Activated CD4-positive, alpha-beta T cell treated with anti-CD3 and anti-CD28 coated beads for 36 hours (primary cell): ENCODE results near the gene TMEM175. TPM values are rescaled to one million over a fixed set of nuclear protein-coding genes. Genes with fewer than 3 reads are reported as not detected.

Source experiments
- ATAC-seq: fragments of 200-7000 bp; cut with Tn5 transposase; one replicate; pipeline ENCODE4 v1.10.0; 2021; ENCODE audit warnings: mild to moderate bottlenecking, moderate library complexity
- CTCF ChIA-PET: fragments of 350-600 bp; sonication (Branson Sonifier 250); formaldehyde crosslinking; loops from one replicate; lab custom pipeline; 2021; ENCODE audit warnings: antibody characterized with exemption; lab: Charles Lee
- POLR2A ChIA-PET: fragments of 350-600 bp; sonication (Branson Sonifier 250); formaldehyde crosslinking; loops from one replicate; lab custom pipeline; 2021; ENCODE audit warnings: antibody characterized with exemption, inconsistent platforms; lab: Charles Lee
- DNase-seq: peaks from one replicate; pipeline ENCODE4 v3.0.0-alpha.2; 2020
- H3K27ac Mint-ChIP-seq: one replicate; pipeline ENCODE4 v1.8.0; 2021; ENCODE audit warnings: mixed read lengths
- H3K27me3 Mint-ChIP-seq: one replicate; pipeline ENCODE4 v1.8.0; 2021; ENCODE audit warnings: mixed read lengths
- H3K36me3 Mint-ChIP-seq: one replicate; pipeline ENCODE4 v1.8.0; 2021; ENCODE audit warnings: low read depth, mixed read lengths
- H3K4me1 Mint-ChIP-seq: one replicate; pipeline ENCODE4 v1.8.0; 2021; ENCODE audit warnings: mixed read lengths
- H3K4me3 Mint-ChIP-seq: one replicate; pipeline ENCODE4 v1.8.0; 2021; ENCODE audit warnings: mild to moderate bottlenecking, moderate library complexity, mixed read lengths
- H3K9me3 Mint-ChIP-seq: one replicate; pipeline ENCODE4 v1.8.0; 2021; ENCODE audit warnings: low read depth, mixed read lengths
- intact Hi-C, 2 experiments: fragments of 100-400 bp; cut with DNase I in 1 of 2; cut with micrococcal nuclease in 1 of 2; formaldehyde crosslinking; loops; one replicate each; pipeline versions ENCODE4 v1.14.2 to v1.15.1; 2022 to 2024; cut with DNase I, micrococcal nuclease
- total RNA-seq, 2 experiments: library from RNA; stranded (reverse); gene quantifications; one replicate each; pipeline ENCODE4 v1.2.3, GENCODE V29; 2021

TMEM175 gene
- total RNA-seq, 2 experiments from 2014 or later = 15.2 to 17.3 TPM

GRCh38 chr4:950136-951020 is 18.1 kb downstream of the TMEM175 start:
- Mint-ChIP-seq H3K9me3 (no peaks in the 10 kb centered on the region), H3K36me3 (peaks cover 11% of the 10 kb centered on the region), H3K27ac (no peak overlapping the region), H3K4me1 (no peaks in the 10 kb centered on the region), H3K4me3 (no peak overlapping the region), H3K27me3 (no peaks in the 10 kb centered on the region)
- POLR2A ChIA-PET = no interaction called here
- CTCF ChIA-PET = no interaction called here
- intact Hi-C loops = no loop called here
- DNase-seq (no peak), ATAC-seq (no peak)

DNA sequence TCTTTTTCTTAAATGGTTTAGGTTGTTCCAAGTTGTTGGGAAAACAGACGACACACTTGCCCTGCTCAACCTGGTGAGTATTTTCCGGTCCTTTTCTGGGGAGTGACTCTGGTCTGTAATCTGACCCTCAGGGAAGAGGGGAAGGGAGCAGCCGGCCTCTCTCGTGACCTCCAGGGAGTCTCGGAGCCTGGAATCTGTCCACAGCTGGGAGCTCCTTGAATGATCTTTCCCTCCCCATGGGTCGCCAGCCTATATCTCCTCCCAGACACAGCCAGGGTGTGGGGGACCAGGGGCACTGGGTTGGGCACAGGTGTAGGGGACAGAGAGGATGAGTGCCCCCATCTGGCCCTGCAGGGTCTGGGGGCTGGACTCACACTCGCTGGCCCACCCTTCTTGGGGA is 18.9 kb downstream of the TMEM175 start:
- H3K27ac Mint-ChIP-seq = no peak overlapping the region
- intact Hi-C loops = no loop called here
- no peak for ATAC-seq
- no peaks in the 10 kb centered on the region for H3K27me3 Mint-ChIP-seq
- no peaks in the 10 kb centered on the region for H3K4me1 Mint-ChIP-seq
- no peaks in the 10 kb centered on the region for H3K9me3 Mint-ChIP-seq
- H3K4me3 Mint-ChIP-seq = no peak overlapping the region
- ChIA-PET CTCF (no interaction called here), POLR2A (no interaction called here)
- H3K36me3 Mint-ChIP-seq = peaks cover 11% of the 10 kb centered on the region
- no peak for DNase-seq

- CTCF ChIA-PET = no interaction called here
- Mint-ChIP-seq H3K27ac (no peak overlapping the region), H3K9me3 (no peaks in the 10 kb centered on the region), H3K27me3 (no peaks in the 10 kb centered on the region), H3K4me3 (no peak overlapping the region), H3K4me1 (no peaks in the 10 kb centered on the region), H3K36me3 (peaks cover 11% of the 10 kb centered on the region)
- POLR2A ChIA-PET = no interaction called here
- DNase-seq (no peak), ATAC-seq (no peak)
- intact Hi-C loops = no loop called here
Measured at GRCh38 chr4:951594-952468, 19.6 kb downstream of the TMEM175 start.

- intact Hi-C loops = no loop called here
Measured at GRCh38 chr4:952881-953573, 20.8 kb downstream of the TMEM175 start.

DNA sequence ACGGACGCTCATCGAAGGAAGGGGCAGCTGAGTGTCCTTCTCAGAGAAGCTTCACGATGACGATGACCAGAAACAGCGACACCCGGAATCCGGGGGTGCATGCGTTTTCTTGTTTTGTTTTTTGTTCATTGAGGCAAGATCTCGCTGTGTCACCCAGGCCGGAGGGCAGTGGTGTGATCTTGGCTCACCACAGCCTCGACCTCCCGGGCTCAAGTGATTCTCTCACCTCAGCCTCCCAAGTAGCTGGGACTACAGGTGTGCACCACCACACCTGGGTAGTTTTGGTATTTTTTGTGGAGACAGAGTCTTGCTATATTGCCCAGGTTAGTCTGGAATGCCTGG is 21.3 kb downstream of the TMEM175 start:
- POLR2A ChIA-PET = interaction anchor here (0.6 kb wide), 1 partner anchor 310 kb away, joined by 5 read pairs; no protein-coding TSS in a partner anchor
- ATAC-seq = no peak
- Mint-ChIP-seq H3K9me3 (no peaks in the 10 kb centered on the region), H3K27ac (no peak overlapping the region), H3K36me3 (peaks cover 11% of the 10 kb centered on the region), H3K4me3 (no peak overlapping the region), H3K4me1 (no peaks in the 10 kb centered on the region), H3K27me3 (no peaks in the 10 kb centered on the region)
- DNase-seq = no peak
- intact Hi-C loops = no loop called here
- CTCF ChIA-PET = no interaction called here

More at GRCh38 chr4:952881-953573, 20.8 kb downstream of the TMEM175 start:
- Mint-ChIP-seq H3K27me3 (no peaks in the 10 kb centered on the region), H3K36me3 (peaks cover 11% of the 10 kb centered on the region), H3K27ac (no peak overlapping the region), H3K4me1 (no peaks in the 10 kb centered on the region), H3K4me3 (no peak overlapping the region), H3K9me3 (no peaks in the 10 kb centered on the region)
- ATAC-seq (no peak), DNase-seq (no peak)
- CTCF ChIA-PET = no interaction called here
- POLR2A ChIA-PET = no interaction called here

DNA sequence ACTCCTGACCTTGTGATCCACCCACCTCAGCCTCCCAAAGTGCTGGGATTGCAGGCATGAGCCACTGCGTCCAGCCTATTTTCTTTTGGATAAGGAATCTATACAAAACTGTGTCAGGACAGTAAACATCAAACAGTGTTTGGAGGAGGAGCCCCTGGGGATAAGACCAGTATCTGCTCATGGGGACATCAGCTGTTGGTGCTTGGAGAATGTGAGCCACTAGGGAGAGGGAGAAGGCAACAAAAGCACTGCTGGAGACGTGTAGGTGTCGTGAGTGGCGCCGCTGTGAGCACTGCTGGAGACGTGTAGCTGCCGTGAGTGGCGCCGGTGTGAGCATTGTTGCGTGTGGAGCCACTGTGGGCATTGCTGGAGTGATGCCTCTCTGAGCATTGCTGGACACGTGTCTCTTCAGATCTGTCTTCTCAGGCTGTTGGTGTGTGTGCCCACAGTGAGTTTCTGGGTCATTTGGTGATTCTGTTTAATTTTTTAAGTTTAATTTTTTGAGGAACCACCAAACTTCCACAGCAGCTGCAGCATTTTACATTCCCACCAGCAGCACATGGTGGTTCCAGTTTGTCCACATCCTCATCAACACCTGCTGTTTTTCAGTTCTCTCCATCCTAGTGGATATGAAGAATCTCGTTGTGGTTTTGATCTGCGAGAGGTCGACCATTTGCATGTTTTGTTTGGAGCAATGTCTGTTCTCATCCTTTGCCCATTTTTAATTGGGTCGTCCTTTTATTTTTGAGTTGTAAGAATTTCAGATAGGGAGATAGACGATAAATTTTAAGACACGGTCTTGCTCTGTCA is 22.2 kb downstream of the TMEM175 start:
- no peaks in the 10 kb centered on the region for H3K9me3 Mint-ChIP-seq
- H3K4me3 Mint-ChIP-seq = no peak overlapping the region
- H3K36me3 Mint-ChIP-seq = peaks cover 11% of the 10 kb centered on the region
- intact Hi-C loops = no loop called here
- ChIA-PET CTCF (no interaction called here), POLR2A (interaction anchor here (0.6 kb wide), 1 partner anchor 311 kb away, joined by 5 read pairs; no protein-coding TSS in a partner anchor)
- H3K4me1 Mint-ChIP-seq = no peaks in the 10 kb centered on the region
- DNase-seq = no peak
- no peak overlapping the region for H3K27ac Mint-ChIP-seq
- no peak for ATAC-seq
- no peaks in the 10 kb centered on the region for H3K27me3 Mint-ChIP-seq

GRCh38 chr4:955161-955921 is 23.1 kb downstream of the TMEM175 start:
- no peak for DNase-seq
- peaks cover 11% of the 10 kb centered on the region for H3K36me3 Mint-ChIP-seq
- no peaks in the 10 kb centered on the region for H3K27me3 Mint-ChIP-seq
- H3K9me3 Mint-ChIP-seq = no peaks in the 10 kb centered on the region
- CTCF ChIA-PET = no interaction called here
- H3K4me1 Mint-ChIP-seq = no peaks in the 10 kb centered on the region
- no peak overlapping the region for H3K4me3 Mint-ChIP-seq
- no peak for ATAC-seq
- no peak overlapping the region for H3K27ac Mint-ChIP-seq
- POLR2A ChIA-PET = no interaction called here
- intact Hi-C loops = no loop called here

GRCh38 chr4:955931-956381 is 23.7 kb downstream of the TMEM175 start:
- H3K27ac Mint-ChIP-seq = no peak overlapping the region
- ATAC-seq (no peak), DNase-seq (no peak)
- ChIA-PET POLR2A (no interaction called here), CTCF (no interaction called here)
- H3K4me1 Mint-ChIP-seq = no peaks in the 10 kb centered on the region
- H3K4me3 Mint-ChIP-seq = no peak overlapping the region
- peaks cover 11% of the 10 kb centered on the region for H3K36me3 Mint-ChIP-seq
- intact Hi-C loops = no loop called here
- no peaks in the 10 kb centered on the region for H3K27me3 Mint-ChIP-seq
- no peaks in the 10 kb centered on the region for H3K9me3 Mint-ChIP-seq

- Mint-ChIP-seq H3K27me3 (no peaks in the 10 kb centered on the region), H3K4me3 (no peak overlapping the region), H3K4me1 (no peaks in the 10 kb centered on the region), H3K36me3 (peaks cover 11% of the 10 kb centered on the region), H3K9me3 (no peaks in the 10 kb centered on the region), H3K27ac (no peak overlapping the region)
- DNase-seq = no peak
- ChIA-PET POLR2A (no interaction called here), CTCF (interaction anchor here (0.6 kb wide), 1 partner anchor 291 kb away, joined by 3 read pairs; no protein-coding TSS in a partner anchor)
- intact Hi-C loops = no loop called here
- ATAC-seq = no peak
Measured at GRCh38 chr4:956531-957230, 24.4 kb downstream of the TMEM175 start.

- no peak overlapping the region for H3K27ac Mint-ChIP-seq
- intact Hi-C loops = no loop called here
- no peak for DNase-seq
- H3K4me3 Mint-ChIP-seq = no peak overlapping the region
- no peaks in the 10 kb centered on the region for H3K27me3 Mint-ChIP-seq
- no peak for ATAC-seq
- CTCF ChIA-PET = interaction anchor here (0.6 kb wide), 1 partner anchor 290 kb away, joined by 3 read pairs; no protein-coding TSS in a partner anchor
- H3K36me3 Mint-ChIP-seq = peaks cover 12% of the 10 kb centered on the region
- POLR2A ChIA-PET = no interaction called here
- no peaks in the 10 kb centered on the region for H3K9me3 Mint-ChIP-seq
- no peaks in the 10 kb centered on the region for H3K4me1 Mint-ChIP-seq
Measured at GRCh38 chr4:957231-957580, 24.9 kb downstream of the TMEM175 start.
